ENCODE results near the gene PRKCE. TPM values are rescaled to one million over a fixed set of nuclear protein-coding genes. Genes with fewer than 3 reads are reported as not detected.

The PRKCE gene
- 34.1 TPM for total RNA-seq
- long read RNA-seq, partial matches to known transcripts, result 3 of 46 reads
- long read RNA-seq, other reads (novel, unspliced or antisense), result 43 of 46 reads

- DNase-seq (ENCODE audit: low spot score), result peak; percentile 91
Observed at GRCh38 chr2:45651415-45652089, at the start of gene PRKCE. Gene PRKCE, plus strand, starts transcription at chr2:45651675.

- DNase-seq (ENCODE audit: low spot score), result no peak
Observed at GRCh38 chr2:45602624-45603023, 48.9 kb upstream of the PRKCE start.

DNA sequence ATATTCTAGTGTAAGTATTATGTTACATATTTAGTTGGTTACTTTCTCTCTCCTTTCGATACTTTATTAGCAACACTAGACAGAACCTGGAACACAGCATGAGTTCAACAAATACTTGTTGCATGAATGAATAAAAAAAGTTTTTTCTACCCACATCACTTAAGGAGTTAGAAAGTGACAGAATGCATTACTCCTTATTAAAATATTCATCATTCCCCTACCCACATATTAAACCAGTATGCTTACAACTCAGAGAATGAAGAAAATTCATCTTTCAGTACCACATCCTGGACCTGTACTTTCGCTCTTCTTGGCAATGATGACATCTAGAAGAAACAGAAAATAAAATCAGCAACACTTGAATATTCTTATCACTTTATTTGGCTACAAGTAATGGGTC, 46.4 kb upstream of the PRKCE start:
- DNase-seq (ENCODE audit: low spot score), result no peak

DNA sequence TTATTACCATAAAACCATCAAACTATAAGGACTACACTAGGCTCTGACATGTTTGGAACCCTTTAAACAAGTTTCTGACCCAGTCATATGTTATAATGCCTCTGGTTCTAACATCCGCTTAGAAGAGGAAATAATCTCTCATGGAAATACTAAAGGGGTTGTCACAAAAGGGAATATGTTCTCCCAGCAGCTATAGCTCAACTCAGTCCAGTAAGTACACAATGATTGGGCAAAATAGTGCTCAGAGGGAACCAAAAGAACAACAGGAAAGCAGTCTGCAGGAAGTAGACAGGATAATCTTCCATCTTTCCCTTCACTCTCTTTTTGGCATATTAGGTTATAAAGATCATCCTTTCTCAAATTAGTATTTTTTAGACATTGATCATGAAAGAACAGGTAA, 44.7 kb upstream of the PRKCE start:
- no peak for DNase-seq (ENCODE audit: low spot score)

DNA sequence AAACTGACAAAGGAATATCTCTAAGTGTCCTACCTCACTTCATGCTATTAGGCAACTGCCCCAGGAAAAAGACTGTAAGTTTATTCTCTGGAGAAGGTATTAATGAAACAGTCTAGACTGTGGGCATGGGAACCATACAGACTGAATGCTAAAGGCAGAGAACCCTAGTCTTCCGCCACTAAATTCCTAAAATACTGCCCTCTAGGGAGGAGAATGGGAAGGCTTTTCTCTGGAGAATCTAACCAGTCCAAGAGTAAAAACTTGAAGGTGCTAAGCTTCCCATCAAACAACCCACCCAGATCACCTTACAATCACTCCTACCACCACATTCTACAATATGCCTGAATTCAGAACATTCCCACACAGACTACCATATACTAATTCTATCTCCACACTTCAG, 43.8 kb upstream of the PRKCE start:
- DNase-seq (ENCODE audit: low spot score), result no peak

- DNase-seq (ENCODE audit: low spot score), result no peak
Observed at GRCh38 chr2:45610281-45611019, 41.0 kb upstream of the PRKCE start.

- DNase-seq (ENCODE audit: low spot score), result peak; percentile 98
Observed at GRCh38 chr2:45611020-45611859, 40.2 kb upstream of the PRKCE start, which contains the start of gene SRBD1. Gene SRBD1, minus strand, starts transcription at chr2:45611267. Its CDS starts 5,826 bp downstream, at chr2:45605441.

DNA sequence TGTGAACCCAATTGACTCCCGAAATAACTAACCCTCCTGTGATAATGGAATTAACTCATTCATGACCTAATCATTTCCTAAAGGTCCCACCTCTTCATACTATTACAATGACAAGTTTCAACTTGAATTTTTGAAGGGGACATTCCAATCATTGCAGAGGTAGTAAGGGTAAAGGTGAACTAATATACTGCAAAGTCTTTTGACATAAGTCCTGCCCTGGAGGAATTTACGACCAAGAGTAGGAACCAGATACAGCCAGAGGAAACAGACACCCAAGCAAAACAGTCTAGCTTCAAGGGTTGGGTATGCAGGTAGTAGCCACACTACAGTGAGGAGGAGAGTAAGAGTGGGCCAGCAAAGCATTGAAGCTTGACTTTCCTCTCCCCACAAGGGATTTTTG, 39.2 kb upstream of the PRKCE start:
- DNase-seq (ENCODE audit: low spot score), result no peak

GRCh38 chr2:45612731-45613130, 38.7 kb upstream of the PRKCE start:
- DNase-seq (ENCODE audit: low spot score), result no peak

GRCh38 chr2:45614330-45614729, 37.1 kb upstream of the PRKCE start:
- no peak for DNase-seq (ENCODE audit: low spot score)

- no peak for DNase-seq (ENCODE audit: low spot score)
Observed at GRCh38 chr2:45614871-45615415, 36.5 kb upstream of the PRKCE start.

DNA sequence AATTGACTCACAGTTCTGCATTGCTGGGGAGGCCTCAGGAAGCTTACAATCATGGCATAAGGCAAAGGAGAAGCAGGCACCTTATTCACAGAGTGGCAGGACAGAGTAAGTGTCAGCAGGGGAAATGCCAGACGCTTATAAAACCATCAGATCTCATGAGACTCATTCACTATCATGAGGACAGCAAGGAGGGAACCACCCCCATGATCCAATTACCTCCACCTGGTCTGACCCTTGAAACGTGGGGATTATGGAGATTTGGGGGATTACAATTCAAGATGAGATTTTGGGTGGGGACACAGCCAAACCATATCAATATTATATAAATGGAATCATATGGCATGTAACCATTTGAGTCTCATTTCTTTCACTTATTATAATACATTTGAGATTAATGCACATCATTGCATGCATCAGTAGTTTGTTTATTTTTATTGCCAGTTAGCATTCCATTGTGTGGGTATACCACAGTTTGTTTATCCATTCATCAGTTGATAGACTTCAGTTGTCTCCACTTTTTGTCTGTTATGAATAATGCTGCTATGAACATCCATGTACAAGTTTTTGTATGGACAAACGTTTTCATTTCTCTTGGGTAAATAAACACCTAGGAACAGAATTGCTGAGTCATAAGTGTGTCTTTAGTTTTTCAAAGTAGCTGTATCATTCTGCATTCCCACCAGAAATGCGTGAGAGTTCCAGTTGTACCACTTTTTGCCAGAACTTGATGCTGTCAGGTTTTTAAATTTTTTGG, 34.6 kb upstream of the PRKCE start:
- no peak for DNase-seq (ENCODE audit: low spot score)

DNA sequence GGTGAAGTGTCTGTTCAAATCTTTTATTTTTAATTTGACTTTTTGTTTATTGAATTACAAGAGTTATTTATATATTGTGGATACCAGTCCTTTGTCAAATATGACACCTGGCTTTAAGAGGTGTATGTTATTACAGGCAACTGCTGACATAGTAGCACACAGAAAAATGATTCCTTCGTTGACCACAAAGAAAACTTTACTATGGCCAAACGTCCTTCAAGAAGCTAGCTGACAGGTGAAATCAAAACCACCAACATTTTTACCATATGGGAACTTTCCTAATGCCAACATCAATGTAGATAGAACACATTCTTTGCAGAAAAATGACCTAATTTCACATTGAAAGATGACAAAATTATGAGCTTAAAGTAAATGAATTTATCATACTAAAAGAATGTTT, 34.0 kb upstream of the PRKCE start:
- DNase-seq (ENCODE audit: low spot score), result no peak

DNA sequence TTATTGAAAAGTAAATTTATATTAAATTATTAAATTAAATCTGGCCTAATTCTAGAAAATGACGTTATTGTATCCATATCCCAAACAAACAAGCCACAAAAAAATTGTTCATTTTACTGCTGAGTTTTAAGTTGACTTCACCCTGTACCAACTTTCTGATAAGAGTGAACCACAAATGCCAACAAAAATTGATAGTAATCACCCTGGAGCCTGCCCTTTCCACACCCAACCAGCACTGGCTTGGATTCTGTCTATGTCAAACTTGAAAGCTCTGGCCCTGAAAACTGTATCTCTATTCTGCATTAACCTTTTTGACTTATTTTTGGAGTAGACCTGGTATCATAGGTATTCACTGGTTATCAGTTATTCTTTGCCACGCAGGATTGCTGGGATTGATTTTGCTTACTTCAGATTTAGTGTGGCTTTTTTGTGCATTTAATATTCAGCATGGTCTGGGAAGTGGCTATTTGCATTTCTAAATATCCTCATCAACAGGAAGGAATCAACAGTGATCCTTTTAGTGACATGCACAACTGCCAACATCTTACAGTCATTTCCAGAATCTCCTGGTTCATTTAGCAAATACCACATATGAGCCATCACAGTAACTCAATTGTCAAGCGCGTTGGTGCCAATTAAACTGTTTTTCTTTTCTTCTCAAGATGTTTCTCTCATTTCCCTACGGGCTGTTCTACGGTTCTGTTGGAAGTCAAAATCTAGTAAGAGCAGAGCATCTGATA, 29.0 kb upstream of the PRKCE start:
- no peak for DNase-seq (ENCODE audit: low spot score)

- DNase-seq (ENCODE audit: low spot score), result no peak
Observed at GRCh38 chr2:45623098-45623497, 28.4 kb upstream of the PRKCE start.

DNA sequence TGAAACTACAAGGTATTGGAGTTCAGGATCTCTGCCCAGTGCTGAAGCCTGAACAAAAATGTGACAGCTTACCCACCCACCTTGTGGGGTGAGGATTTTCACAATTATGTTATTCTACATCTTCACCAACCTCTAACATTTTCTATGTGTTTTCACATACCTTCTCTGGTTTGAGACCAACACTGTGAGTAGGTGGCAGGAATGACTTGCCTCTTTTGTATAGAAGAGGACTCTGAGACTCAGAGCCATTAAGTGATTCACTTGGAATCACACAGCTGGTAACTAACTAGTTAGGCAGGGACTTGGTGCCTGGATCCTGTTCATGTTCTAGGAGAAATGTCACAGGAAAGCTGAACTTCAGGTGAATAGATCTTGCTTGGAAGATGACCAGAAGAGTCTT, 25.7 kb upstream of the PRKCE start:
- DNase-seq (ENCODE audit: low spot score), result no peak

- DNase-seq (ENCODE audit: low spot score), result no peak
Observed at GRCh38 chr2:45626387-45627221, 24.9 kb upstream of the PRKCE start.

DNA sequence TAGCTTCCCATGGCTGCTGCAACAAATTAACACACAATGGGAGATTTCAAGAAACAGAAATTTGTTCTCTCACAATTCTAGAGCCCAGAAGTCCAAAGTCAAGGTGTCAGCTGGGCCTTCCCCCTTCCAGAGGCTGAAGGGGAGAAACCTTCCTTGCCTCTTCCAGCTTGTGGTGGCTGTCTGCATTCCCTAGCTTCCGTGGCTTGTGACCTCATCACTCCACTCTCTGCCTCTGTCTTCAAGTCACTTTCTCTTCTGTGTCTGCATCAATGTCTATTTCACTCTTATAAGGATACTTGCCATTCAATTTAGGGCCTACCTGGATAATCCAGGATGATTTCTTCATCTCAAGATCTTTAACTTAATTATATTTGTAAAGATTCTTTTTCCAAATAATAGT, 23.6 kb upstream of the PRKCE start:
- no peak for DNase-seq (ENCODE audit: low spot score)

DNA sequence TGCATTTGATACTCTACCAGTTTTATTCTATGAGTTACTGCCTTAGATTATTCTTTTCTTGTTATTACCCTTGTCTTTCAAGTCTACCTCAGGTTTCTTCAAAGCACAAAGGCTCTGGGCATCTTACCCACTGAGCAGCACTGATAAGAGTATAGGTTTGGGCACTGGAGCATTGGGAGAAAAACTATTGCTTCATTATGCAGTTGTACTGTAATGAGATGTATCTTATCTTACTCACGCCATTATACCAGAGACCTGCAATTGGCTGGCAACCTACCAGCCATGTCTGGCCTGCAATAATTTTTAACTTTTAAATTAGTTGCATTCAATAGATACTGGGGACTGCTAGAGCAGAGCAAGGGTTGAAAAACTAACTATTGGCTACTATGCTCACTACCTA, 21.5 kb upstream of the PRKCE start:
- DNase-seq (ENCODE audit: low spot score), result no peak

Data from mesenteric fat pad (tissue), 1 donor.